ENCODE results near the gene USF1. TPM values are rescaled to one million over a fixed set of nuclear protein-coding genes. Genes with fewer than 3 reads are reported as not detected.
A peak's percentile ranks its signal among the peaks of the same experiment; 100 is the strongest.

USF1 gene
- total and polyA plus RNA-seq, 9 of the 15 experiments (the other 6 are each of a cell fraction or from before 2014, with no cell fraction given), result 7.4 to 60.2 (median 54.2) TPM

DNA sequence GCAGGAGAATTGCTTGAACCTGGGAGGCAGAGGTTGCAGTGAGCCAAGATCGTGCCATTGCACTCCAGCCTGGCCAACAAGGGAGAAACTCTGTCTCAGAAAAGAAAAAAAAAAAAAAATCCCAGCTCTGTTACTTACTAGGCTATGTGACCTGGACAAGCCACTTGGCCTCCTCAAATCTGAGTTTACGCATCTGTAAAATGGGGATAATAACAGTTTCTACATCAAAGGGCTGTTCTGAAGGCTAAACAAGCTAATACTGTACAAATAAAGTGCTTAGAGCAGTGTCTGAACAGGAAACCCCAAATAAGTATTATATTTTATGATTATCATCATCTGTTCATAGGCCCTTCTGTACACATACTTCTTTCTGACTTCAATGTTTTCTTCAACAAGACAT, 38.4 kb downstream of the USF1 start:
- no peak overlapping the region for H3K4me2 ChIP-seq (ENCODE audit: insufficient read depth, low read length)
- 97% methylated on average over 2 of the region's 2 CpGs for WGBS (ENCODE audit: insufficient coverage, low coverage, missing lambda C conversion rate)
- peaks cover 10% of the 10 kb centered on the region for H3K36me3 ChIP-seq (ENCODE audit: control insufficient read depth, insufficient read depth, low read length)
- POLR2A ChIA-PET, result interaction anchor here (0.6 to 2.0 kb wide), 4 partner anchors 10 to 138 kb away, joined by 4 to 9 read pairs (median 6); partner anchors contain the start of gene F11R
- DNase-seq (ENCODE audit: extremely low read depth in 1 of 4, low spot score in 3 of 4), result no peak
- H3K79me2 ChIP-seq (ENCODE audit: control insufficient read depth, insufficient read depth, low read length), result peaks cover 79% of the 10 kb centered on the region
- no peaks in the 10 kb centered on the region for H3K9me3 ChIP-seq (replicated peaks; ENCODE audit: control insufficient read depth, insufficient read depth, low read depth, low read length)
- intact Hi-C loops (cut with micrococcal nuclease), result no loop called here
- in situ Hi-C loops (cut with MboI), result no loop called here
- H3K4me1 ChIP-seq (replicated peaks in 1 of 2; ENCODE audit: control insufficient read depth in 2 of 2, insufficient read depth in 2 of 2, low read length in 2 of 2), result peaks cover 31 to 37% of the 10 kb centered on the region in 2 experiments; a peak in 4 of 5 replicates
- H4K20me1 ChIP-seq (replicated peaks; ENCODE audit: control insufficient read depth, insufficient read depth, low read length), result no peaks in the 10 kb centered on the region
- TF ChIP-seq RBM25 (IDR thresholded peaks at IDR 0.05; ENCODE audit: low read depth, low read length, severe bottlenecking) (peak; percentile 57), TBL1XR1 (IDR thresholded peaks at IDR 0.05; ENCODE audit: low read length in 2 of 2) (no peak), GATA2 (CRISPR knock-in tag; IDR thresholded peaks at IDR 0.05) (no peak), ZKSCAN8 (CRISPR knock-in tag; IDR thresholded peaks at IDR 0.05) (no peak), SETDB1 (IDR thresholded peaks at IDR 0.05; ENCODE audit: low read length) (no peak), BCOR (IDR thresholded peaks at IDR 0.05) (peak; percentile 35; the same call in 1 of the 2 replicates)
- ATAC-seq, result no peak
- H3K27me3 ChIP-seq (ENCODE audit: control insufficient read depth in 2 of 2, insufficient read depth in 2 of 2, low read length in 2 of 2), result no peaks in the 10 kb centered on the region
- no peak overlapping the region for H3K27ac ChIP-seq (ENCODE audit: extremely low read depth, low read depth, low read length)
- no peak overlapping the region for H3K4me3 ChIP-seq
- H3K9ac ChIP-seq (ENCODE audit: insufficient read depth in 1 of 2, low read depth in 2 of 2, low read length in 2 of 2), result 0 out of 4 replicates have a peak overlapping the region, but pooled peaks of 1 of the 2 experiments have one; percentile 10
- BruUV-seq (replicated peaks), result no TSS peak
- CTCF ChIA-PET (ENCODE audit: low intra/inter-chr PET ratio), result no interaction called here
- no peak overlapping the region for H2AFZ ChIP-seq (ENCODE audit: low read depth, low read length)
- no peak for FAIRE-seq
- H3K9me1 ChIP-seq (ENCODE audit: control insufficient read depth, insufficient read depth, low read length), result no peaks in the 10 kb centered on the region

GRCh38 chr1:161006563-161006962, 39.2 kb downstream of the USF1 start:
- Histone ChIP-seq H3K9me3 (replicated peaks; ENCODE audit: control insufficient read depth, insufficient read depth, low read depth, low read length) (no peaks in the 10 kb centered on the region), H3K27ac (ENCODE audit: extremely low read depth, low read depth, low read length) (no peak overlapping the region; the same call in 2 of the 3 replicates), H3K4me3 (no peak overlapping the region), H3K4me1 (replicated peaks in 1 of 2; ENCODE audit: control insufficient read depth in 2 of 2, insufficient read depth in 2 of 2, low read length in 2 of 2) (peaks cover 31% of the 10 kb centered on the region in 2 experiments; a peak in 4 of 5 replicates), H3K79me2 (ENCODE audit: control insufficient read depth, insufficient read depth, low read length) (peaks cover 71% of the 10 kb centered on the region), H3K9me1 (ENCODE audit: control insufficient read depth, insufficient read depth, low read length) (no peaks in the 10 kb centered on the region), H3K27me3 (ENCODE audit: control insufficient read depth in 2 of 2, insufficient read depth in 2 of 2, low read length in 2 of 2) (no peaks in the 10 kb centered on the region), H3K36me3 (ENCODE audit: control insufficient read depth, insufficient read depth, low read length) (peaks cover 12% of the 10 kb centered on the region), H4K20me1 (replicated peaks; ENCODE audit: control insufficient read depth, insufficient read depth, low read length) (no peaks in the 10 kb centered on the region), H3K4me2 (ENCODE audit: insufficient read depth, low read length) (no peak overlapping the region), H2AFZ (ENCODE audit: low read depth, low read length) (no peak overlapping the region), H3K9ac (ENCODE audit: insufficient read depth in 1 of 2, low read depth in 2 of 2, low read length in 2 of 2) (peak overlapping the region in 1 of 2 experiments; percentile 67; a peak in 2 of 4 replicates)
- no TSS peak for BruUV-seq (replicated peaks)
- ATAC-seq, result no peak
- no peak for FAIRE-seq
- DNase-seq (ENCODE audit: extremely low read depth in 1 of 4, low spot score in 3 of 4), result no peak
- intact Hi-C loops (cut with micrococcal nuclease), result no loop called here
- TF ChIP-seq ZNF24 (IDR thresholded peaks at IDR 0.05), result no peak
- TF ChIP-seq CBFA2T3 (IDR thresholded peaks at IDR 0.05), result 0 out of 2 replicates have a peak, but pooled peaks have one; percentile 4
- CTCF ChIA-PET (ENCODE audit: low intra/inter-chr PET ratio), result no interaction called here
- in situ Hi-C loops (cut with MboI), result no loop called here
- WGBS (ENCODE audit: insufficient coverage, low coverage, missing lambda C conversion rate), result 71% methylated on average over 8 of the region's 8 CpGs
- POLR2A ChIA-PET, result interaction anchor here (1.9 to 2.0 kb wide), 2 partner anchors 9 to 14 kb away, joined by 6 to 9 read pairs; partner anchors contain the start of gene F11R
